GM12873 (cell line): Measurements from ENCODE around the gene DOCK4.

Experiments
- CTCF ChIP-seq: IDR thresholded peaks from 2 replicates; pipeline ENCODE4 v1.5.1; 2012; ENCODE audit warnings: low read depth, mild to moderate bottlenecking, moderate library complexity, low read length, control low read depth; ENCODE audit not compliant: insufficient read depth; ENCODE audit errors: missing control alignments

The DOCK4 gene

DNA sequence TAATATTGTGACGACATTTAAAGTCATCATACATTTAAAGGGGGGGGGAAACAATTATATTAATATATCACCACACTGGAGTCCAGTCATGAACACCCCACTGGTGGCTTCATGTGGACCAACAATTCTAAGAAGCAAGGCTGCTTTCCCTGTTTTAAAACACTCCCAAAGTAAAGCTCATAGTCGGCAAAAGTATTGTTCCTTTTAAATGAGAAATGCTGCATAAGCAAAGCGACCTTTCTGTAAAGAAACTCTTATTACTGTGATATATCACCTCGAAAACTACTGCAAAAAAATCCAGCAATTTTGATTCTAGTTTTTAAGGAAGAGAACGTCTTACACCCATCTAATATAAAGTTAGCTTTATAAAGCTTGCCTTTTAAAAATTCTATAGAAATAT lies 112.8 kb downstream of the DOCK4 start:
- TF ChIP-seq CTCF, result no peak

DNA sequence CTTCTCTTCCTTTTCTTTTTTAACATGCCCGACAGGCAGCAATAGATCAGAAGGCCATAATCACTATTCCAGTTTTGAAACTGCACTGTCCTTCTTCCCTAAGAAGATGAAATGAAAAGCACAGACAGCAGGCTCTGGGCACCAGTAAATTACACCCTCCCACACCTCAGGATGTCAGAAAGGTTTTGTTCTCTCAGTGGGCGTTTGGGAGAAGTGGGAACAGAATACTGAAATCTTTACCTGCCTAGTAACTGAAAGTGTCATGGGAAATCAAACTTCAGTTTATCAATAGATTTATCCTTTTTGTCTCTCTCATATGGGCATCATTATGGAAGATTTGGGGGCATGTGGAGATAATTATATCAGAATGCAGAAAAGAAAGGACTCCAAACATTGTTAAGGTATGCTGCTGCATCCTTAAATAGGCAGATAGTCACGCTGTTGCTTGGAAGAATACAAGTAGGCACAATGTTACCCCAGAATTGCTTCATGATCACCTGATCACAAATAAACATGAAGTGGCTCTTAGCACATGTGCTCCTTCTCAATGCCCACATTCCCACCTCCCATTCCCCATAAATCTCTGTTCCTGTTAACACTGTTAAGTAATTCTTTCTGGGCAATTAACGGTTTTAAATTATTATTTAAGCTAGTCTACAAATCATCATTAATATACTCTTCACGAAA lies 113.3 kb downstream of the DOCK4 start:
- no peak for TF ChIP-seq CTCF

GRCh38 chr7:112092306-112092705 lies 113.9 kb downstream of the DOCK4 start:
- no peak for TF ChIP-seq CTCF

DNA sequence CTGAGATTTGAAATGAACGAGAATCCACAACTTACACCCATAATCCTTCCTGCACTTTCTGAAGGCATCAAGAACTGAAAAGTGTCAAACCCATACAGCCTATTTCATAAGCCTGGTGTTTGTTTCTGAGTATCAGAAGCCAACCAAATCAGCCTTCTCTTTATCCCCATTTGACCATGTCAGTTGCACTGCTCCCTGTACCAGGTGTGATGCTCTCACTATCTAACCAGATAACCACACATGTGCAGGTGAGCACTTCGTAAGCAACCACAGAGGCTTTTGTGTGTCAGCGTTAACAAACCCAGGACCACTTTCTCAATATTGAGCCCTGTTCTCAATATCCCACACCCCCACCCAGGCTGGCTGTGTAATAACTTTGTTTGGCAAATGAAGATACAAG lies 114.4 kb downstream of the DOCK4 start:
- no peak for TF ChIP-seq CTCF

GRCh38 chr7:112089551-112089950 lies 116.6 kb downstream of the DOCK4 start:
- TF ChIP-seq CTCF, result no peak

- no peak for TF ChIP-seq CTCF
Measured at GRCh38 chr7:112088484-112089016, 117.6 kb downstream of the DOCK4 start.

DNA sequence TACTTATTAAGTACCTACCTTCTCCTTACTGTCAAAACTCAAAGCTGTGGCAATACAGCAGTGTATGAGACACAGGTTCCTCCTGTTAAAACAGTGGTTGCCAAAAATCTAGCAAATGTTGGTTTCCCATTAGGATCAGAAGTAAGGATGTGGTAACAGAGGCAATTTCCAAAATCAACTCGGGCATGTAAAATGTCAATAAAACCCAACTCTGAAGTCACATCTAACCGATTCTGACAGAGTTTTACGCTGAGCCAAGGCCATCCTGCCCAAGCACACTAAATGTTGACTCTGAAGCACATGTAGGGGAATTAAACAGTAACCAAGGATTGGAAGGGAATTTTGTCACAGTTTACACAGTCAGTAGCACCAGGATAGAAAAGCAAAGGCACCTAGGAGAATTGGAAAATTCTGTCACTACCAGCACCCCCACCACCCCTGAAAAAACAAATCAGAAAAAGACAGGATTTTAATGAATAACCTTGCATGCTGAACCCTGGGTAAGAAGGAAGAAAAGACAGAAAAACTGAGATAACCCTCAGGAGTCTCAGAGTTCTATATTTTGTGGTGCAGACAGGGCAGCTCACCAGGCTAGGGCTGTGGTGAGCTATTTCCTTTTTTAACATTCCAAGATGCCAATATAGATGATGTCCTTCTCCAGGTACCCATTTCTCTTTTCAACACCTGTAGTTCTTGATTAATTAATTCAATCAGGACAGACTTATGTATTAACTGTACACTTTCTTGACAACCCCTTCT lies 119.5 kb downstream of the DOCK4 start:
- no peak for TF ChIP-seq CTCF
